ENCODE results near the gene CASTOR1.

CASTOR1 gene

GRCh38 chr22:30274437-30274812 lies 14.9 kb downstream of the CASTOR1 start:
- TF ChIP-seq CTCF (IDR thresholded peaks at IDR 0.05; ENCODE audit: low read depth, low read length), result no peak
- TF ChIP-seq EZH2phosphoT487 (IDR thresholded peaks at IDR 0.05; ENCODE audit: low read depth), result no peak
- H3K4me3 ChIP-seq (ENCODE audit: low read length), result no peak overlapping the region
- H3K27ac ChIP-seq (ENCODE audit: low read length), result no peak overlapping the region
- no peak overlapping the region for H3K4me2 ChIP-seq (ENCODE audit: low read length)
- no peaks in the 10 kb centered on the region for H4K20me1 ChIP-seq (ENCODE audit: insufficient read depth, low read length)
- no peaks in the 10 kb centered on the region for H3K79me2 ChIP-seq (ENCODE audit: low read length)
- H3K4me1 ChIP-seq (ENCODE audit: low read length), result peaks cover 7% of the 10 kb centered on the region; the same call in 1 of the 2 replicates
- H3K9me3 ChIP-seq (ENCODE audit: insufficient read depth, low read length), result no peaks in the 10 kb centered on the region
- no peak overlapping the region for H2AFZ ChIP-seq (ENCODE audit: low read depth, low read length)
- H3K27me3 ChIP-seq (ENCODE audit: low read depth, low read length), result peaks cover 17% of the 10 kb centered on the region
- no peaks in the 10 kb centered on the region for H3K36me3 ChIP-seq (replicated peaks; ENCODE audit: low read depth, low read length)
- H3K9ac ChIP-seq (ENCODE audit: low read length), result no peak overlapping the region

- H3K36me3 ChIP-seq (replicated peaks; ENCODE audit: low read depth, low read length), result no peaks in the 10 kb centered on the region
- no peak overlapping the region for H3K4me2 ChIP-seq (ENCODE audit: low read length)
- H3K9ac ChIP-seq (ENCODE audit: low read length), result no peak overlapping the region
- H3K4me1 ChIP-seq (ENCODE audit: low read length), result peaks cover 7% of the 10 kb centered on the region; the same call in 1 of the 2 replicates
- no peak overlapping the region for H3K27ac ChIP-seq (ENCODE audit: low read length)
- no peaks in the 10 kb centered on the region for H4K20me1 ChIP-seq (ENCODE audit: insufficient read depth, low read length)
- peaks cover 12% of the 10 kb centered on the region; the same call in 1 of the 2 replicates for H3K27me3 ChIP-seq (ENCODE audit: low read depth, low read length)
- no peak overlapping the region for H2AFZ ChIP-seq (ENCODE audit: low read depth, low read length)
- no peak for TF ChIP-seq EZH2phosphoT487 (IDR thresholded peaks at IDR 0.05; ENCODE audit: low read depth)
- TF ChIP-seq CTCF (IDR thresholded peaks at IDR 0.05; ENCODE audit: low read depth, low read length), result no peak
- no peaks in the 10 kb centered on the region for H3K9me3 ChIP-seq (ENCODE audit: insufficient read depth, low read length)
- H3K79me2 ChIP-seq (ENCODE audit: low read length), result no peaks in the 10 kb centered on the region
- no peak overlapping the region for H3K4me3 ChIP-seq (ENCODE audit: low read length)
Observed at GRCh38 chr22:30273711-30274436, 15.4 kb downstream of the CASTOR1 start.

- Histone ChIP-seq H3K27me3 (ENCODE audit: low read depth, low read length) (peaks cover 11% of the 10 kb centered on the region; the same call in 1 of the 2 replicates), H4K20me1 (ENCODE audit: insufficient read depth, low read length) (no peaks in the 10 kb centered on the region), H3K27ac (ENCODE audit: low read length) (no peak overlapping the region), H3K4me1 (ENCODE audit: low read length) (peaks cover 7% of the 10 kb centered on the region; the same call in 1 of the 2 replicates), H3K4me3 (ENCODE audit: low read length) (no peak overlapping the region), H3K79me2 (ENCODE audit: low read length) (peaks cover under 1% of the 10 kb centered on the region; the same call in 1 of the 2 replicates), H2AFZ (ENCODE audit: low read depth, low read length) (no peak overlapping the region), H3K4me2 (ENCODE audit: low read length) (no peak overlapping the region), H3K9me3 (ENCODE audit: insufficient read depth, low read length) (no peaks in the 10 kb centered on the region), H3K9ac (ENCODE audit: low read length) (no peak overlapping the region), H3K36me3 (replicated peaks; ENCODE audit: low read depth, low read length) (no peaks in the 10 kb centered on the region)
- TF ChIP-seq CTCF (IDR thresholded peaks at IDR 0.05; ENCODE audit: low read depth, low read length) (no peak), EZH2phosphoT487 (IDR thresholded peaks at IDR 0.05; ENCODE audit: low read depth) (no peak)
Observed at GRCh38 chr22:30272781-30273601, 16.3 kb downstream of the CASTOR1 start.

GRCh38 chr22:30270832-30271231 lies 18.5 kb downstream of the CASTOR1 start:
- Histone ChIP-seq H4K20me1 (ENCODE audit: insufficient read depth, low read length) (no peaks in the 10 kb centered on the region), H2AFZ (ENCODE audit: low read depth, low read length) (no peak overlapping the region), H3K4me1 (ENCODE audit: low read length) (peaks cover 11% of the 10 kb centered on the region), H3K36me3 (replicated peaks; ENCODE audit: low read depth, low read length) (no peaks in the 10 kb centered on the region), H3K27me3 (ENCODE audit: low read depth, low read length) (peaks cover 7% of the 10 kb centered on the region; the same call in 1 of the 2 replicates), H3K4me2 (ENCODE audit: low read length) (no peak overlapping the region), H3K27ac (ENCODE audit: low read length) (no peak overlapping the region), H3K9me3 (ENCODE audit: insufficient read depth, low read length) (no peaks in the 10 kb centered on the region), H3K79me2 (ENCODE audit: low read length) (peaks cover 19% of the 10 kb centered on the region), H3K4me3 (ENCODE audit: low read length) (no peak overlapping the region), H3K9ac (ENCODE audit: low read length) (no peak overlapping the region)
- TF ChIP-seq CTCF (IDR thresholded peaks at IDR 0.05; ENCODE audit: low read depth, low read length), result no peak
- TF ChIP-seq EZH2phosphoT487 (IDR thresholded peaks at IDR 0.05; ENCODE audit: low read depth), result no peak
